Measurements from ENCODE around the gene DBN1. TPM values are rescaled to one million over a fixed set of nuclear protein-coding genes. Genes with fewer than 3 reads are reported as not detected.
A peak's percentile ranks its signal among the peaks of the same experiment; 100 is the strongest.

Gene DBN1
- polyA plus RNA-seq, 1 of the 3 experiments (the other 2 are of a cell fraction): 244 TPM

DNA sequence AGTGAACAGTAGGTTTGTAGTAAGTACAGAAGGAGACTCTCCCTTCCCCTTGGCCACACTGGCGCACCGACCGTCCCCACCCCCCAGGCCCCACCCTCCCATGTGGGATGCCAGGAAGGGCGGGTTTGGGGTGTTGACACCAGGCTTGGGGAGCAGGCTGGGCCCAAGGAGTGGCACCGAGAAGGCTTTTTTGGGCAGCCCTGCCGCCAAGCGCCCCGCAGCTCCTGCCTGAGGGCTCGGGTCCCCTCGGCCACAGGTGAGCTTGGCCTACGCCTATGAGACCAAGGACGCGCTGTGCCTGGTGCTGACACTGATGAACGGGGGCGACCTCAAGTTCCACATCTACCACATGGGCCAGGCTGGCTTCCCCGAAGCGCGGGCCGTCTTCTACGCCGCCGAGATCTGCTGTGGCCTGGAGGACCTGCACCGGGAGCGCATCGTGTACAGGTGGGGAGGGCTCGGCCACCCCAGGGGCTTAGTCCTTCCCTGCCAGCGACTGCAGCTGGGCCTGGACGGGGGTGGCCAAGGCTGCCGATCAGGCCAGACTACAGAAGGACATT lies 39.7 kb downstream of the DBN1 start:
- H3K27ac ChIP-seq (ENCODE audit: low read depth in 2 of 2, low read length in 1 of 2): no peak overlapping the region
- no peaks in the 10 kb centered on the region for H3K9me3 ChIP-seq
- H3K27me3 ChIP-seq (ENCODE audit: insufficient read depth): no peaks in the 10 kb centered on the region
- no peak overlapping the region for H3K9ac ChIP-seq
- H3K4me2 ChIP-seq: no peak overlapping the region
- WGBS (ENCODE audit: low lambda C conversion rate): 97% methylated on average over 9 of the region's 29 CpGs
- H3F3A ChIP-seq (replicated peaks; ENCODE audit: insufficient read depth): peaks cover 4% of the 10 kb centered on the region
- CTCF ChIA-PET: interaction anchor here (3.8 kb wide), 1 partner anchor 30 kb away, joined by 21 read pairs; no protein-coding TSS in a partner anchor
- peaks cover 0 to 10% of the 10 kb centered on the region in 2 experiments; a peak in 1 of 4 replicates for H3K4me1 ChIP-seq (ENCODE audit: control insufficient read depth in 1 of 2, insufficient read depth in 2 of 2, low read depth in 1 of 2, low read length in 1 of 2)
- POLR2A ChIA-PET: no interaction called here
- H3K9me2 ChIP-seq: no peaks in the 10 kb centered on the region
- DNase-seq: no peak
- no peak for TF ChIP-seq JUND (IDR thresholded peaks at IDR 0.05)
- TF ChIP-seq, protein P1, sequence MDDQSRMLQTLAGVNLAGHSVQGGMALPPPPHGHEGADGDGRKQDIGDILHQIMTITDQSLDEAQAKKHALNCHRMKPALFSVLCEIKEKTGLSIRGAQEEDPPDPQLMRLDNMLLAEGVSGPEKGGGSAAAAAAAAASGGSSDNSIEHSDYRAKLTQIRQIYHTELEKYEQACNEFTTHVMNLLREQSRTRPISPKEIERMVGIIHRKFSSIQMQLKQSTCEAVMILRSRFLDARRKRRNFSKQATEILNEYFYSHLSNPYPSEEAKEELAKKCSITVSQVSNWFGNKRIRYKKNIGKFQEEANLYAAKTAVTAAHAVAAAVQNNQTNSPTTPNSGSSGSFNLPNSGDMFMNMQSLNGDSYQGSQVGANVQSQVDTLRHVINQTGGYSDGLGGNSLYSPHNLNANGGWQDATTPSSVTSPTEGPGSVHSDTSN (IDR thresholded peaks at IDR 0.05): 0 out of 2 replicates have a peak, but pooled peaks have one; percentile 6
- peaks cover 12 to 54% of the 10 kb centered on the region in 2 experiments for H3K36me3 ChIP-seq (replicated peaks in 1 of 2; ENCODE audit: control insufficient read depth in 1 of 2, insufficient read depth in 2 of 2, low read length in 1 of 2)
- no peak overlapping the region for H2AFZ ChIP-seq (ENCODE audit: low read depth)
- H4K20me1 ChIP-seq (ENCODE audit: insufficient read depth): 0 out of 2 replicates have a peak, but pooled peaks cover 9% of the 10 kb centered on the region
- H3K4me3 ChIP-seq (ENCODE audit: low read depth in 2 of 2, low read length in 1 of 2): no peak overlapping the region
- peaks cover 10% of the 10 kb centered on the region for H3K79me2 ChIP-seq (ENCODE audit: insufficient read depth)

DNA sequence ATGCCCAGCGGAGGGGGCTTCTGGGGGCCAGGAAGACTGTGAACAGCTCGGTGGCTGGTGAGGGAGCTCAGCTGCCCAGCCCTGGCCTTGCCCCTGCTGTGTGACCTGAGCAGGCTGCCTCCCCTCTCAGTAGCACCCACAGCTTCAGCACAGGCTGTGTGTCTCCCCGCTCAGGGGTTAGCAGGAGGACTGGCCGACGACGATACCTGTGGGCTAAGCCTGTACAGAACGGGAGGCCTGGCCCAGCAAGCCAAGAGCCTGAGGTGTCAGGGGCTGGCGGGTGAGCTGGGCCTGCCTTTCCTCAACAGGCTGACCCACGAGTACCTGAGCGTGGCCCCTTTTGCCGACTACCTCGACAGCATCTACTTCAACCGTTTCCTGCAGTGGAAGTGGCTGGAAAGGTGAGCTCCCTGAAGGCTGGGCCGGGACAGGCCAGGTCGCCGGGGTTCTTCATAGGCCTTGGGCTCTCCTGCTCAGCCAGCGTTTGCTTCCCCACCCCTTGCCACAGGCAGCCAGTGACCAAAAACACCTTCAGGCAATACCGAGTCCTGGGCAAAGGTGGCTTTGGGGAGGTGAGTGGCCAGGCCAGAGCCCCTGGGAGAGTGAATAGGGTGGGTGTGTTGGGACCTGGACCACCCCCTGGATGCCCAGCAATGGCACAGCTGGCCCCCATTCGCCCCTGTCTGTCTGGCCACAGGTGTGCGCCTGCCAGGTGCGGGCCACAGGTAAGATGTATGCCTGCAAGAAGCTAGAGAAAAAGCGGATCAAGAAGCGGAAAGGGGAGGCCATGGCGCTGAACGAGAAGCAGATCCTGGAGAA lies 40.4 kb downstream of the DBN1 start:
- Histone ChIP-seq H4K20me1 (ENCODE audit: insufficient read depth) (0 out of 2 replicates have a peak, but pooled peaks cover 11% of the 10 kb centered on the region), H3K27me3 (ENCODE audit: insufficient read depth) (no peaks in the 10 kb centered on the region), H3K4me3 (ENCODE audit: low read depth in 2 of 2, low read length in 1 of 2) (no peak overlapping the region), H3K4me1 (ENCODE audit: control insufficient read depth in 1 of 2, insufficient read depth in 2 of 2, low read depth in 1 of 2, low read length in 1 of 2) (peaks cover 0 to 15% of the 10 kb centered on the region in 2 experiments; a peak in 1 of 4 replicates), H3K9me2 (no peaks in the 10 kb centered on the region), H3K9ac (no peak overlapping the region), H3F3A (replicated peaks; ENCODE audit: insufficient read depth) (peaks cover 4% of the 10 kb centered on the region), H3K36me3 (replicated peaks in 1 of 2; ENCODE audit: control insufficient read depth in 1 of 2, insufficient read depth in 2 of 2, low read length in 1 of 2) (peaks cover 9 to 54% of the 10 kb centered on the region in 2 experiments), H2AFZ (ENCODE audit: low read depth) (no peak overlapping the region), H3K9me3 (no peaks in the 10 kb centered on the region), H3K27ac (ENCODE audit: low read depth in 2 of 2, low read length in 1 of 2) (no peak overlapping the region), H3K79me2 (ENCODE audit: insufficient read depth) (peaks cover 17% of the 10 kb centered on the region), H3K4me2 (no peak overlapping the region)
- 94% methylated on average over 22 of the region's 25 CpGs for WGBS (ENCODE audit: low lambda C conversion rate)
- TF ChIP-seq FOSL2 (IDR thresholded peaks at IDR 0.05; ENCODE audit: borderline replicate concordance, low read depth) (no peak), MXI1 (IDR thresholded peaks at IDR 0.05; ENCODE audit: low read depth, low read length) (no peak), CHD2 (IDR thresholded peaks at IDR 0.05; ENCODE audit: low read length, partially characterized antibody) (no peak), TAF1 (IDR thresholded peaks at IDR 0.05; ENCODE audit: borderline replicate concordance, low read depth, low read length) (no peak), SMC3 (IDR thresholded peaks at IDR 0.05; ENCODE audit: low read depth, low read length) (no peak), ELF1 (IDR thresholded peaks at IDR 0.05) (no peak), GATA2 (CRISPR knock-in tag; IDR thresholded peaks at IDR 0.05) (no peak), TCF12 (IDR thresholded peaks at IDR 0.05) (no peak), NRF1 (IDR thresholded peaks at IDR 0.05; ENCODE audit: low read depth, low read length) (no peak), GABPA (IDR thresholded peaks at IDR 0.05; ENCODE audit: low read depth) (no peak), RFX5 (IDR thresholded peaks at IDR 0.05; ENCODE audit: low read length) (no peak), RAD21 (IDR thresholded peaks at IDR 0.05; ENCODE audit: low read length) (no peak), POLR2AphosphoS5 (IDR thresholded peaks at IDR 0.05; ENCODE audit: low read depth, low read length) (no peak), JUND (IDR thresholded peaks at IDR 0.05) (no peak), NFIC (IDR thresholded peaks at IDR 0.05; ENCODE audit: borderline replicate concordance) (no peak)
- TF ChIP-seq, protein P2, sequence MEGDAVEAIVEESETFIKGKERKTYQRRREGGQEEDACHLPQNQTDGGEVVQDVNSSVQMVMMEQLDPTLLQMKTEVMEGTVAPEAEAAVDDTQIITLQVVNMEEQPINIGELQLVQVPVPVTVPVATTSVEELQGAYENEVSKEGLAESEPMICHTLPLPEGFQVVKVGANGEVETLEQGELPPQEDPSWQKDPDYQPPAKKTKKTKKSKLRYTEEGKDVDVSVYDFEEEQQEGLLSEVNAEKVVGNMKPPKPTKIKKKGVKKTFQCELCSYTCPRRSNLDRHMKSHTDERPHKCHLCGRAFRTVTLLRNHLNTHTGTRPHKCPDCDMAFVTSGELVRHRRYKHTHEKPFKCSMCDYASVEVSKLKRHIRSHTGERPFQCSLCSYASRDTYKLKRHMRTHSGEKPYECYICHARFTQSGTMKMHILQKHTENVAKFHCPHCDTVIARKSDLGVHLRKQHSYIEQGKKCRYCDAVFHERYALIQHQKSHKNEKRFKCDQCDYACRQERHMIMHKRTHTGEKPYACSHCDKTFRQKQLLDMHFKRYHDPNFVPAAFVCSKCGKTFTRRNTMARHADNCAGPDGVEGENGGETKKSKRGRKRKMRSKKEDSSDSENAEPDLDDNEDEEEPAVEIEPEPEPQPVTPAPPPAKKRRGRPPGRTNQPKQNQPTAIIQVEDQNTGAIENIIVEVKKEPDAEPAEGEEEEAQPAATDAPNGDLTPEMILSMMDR (IDR thresholded peaks at IDR 0.05): no peak
- TF ChIP-seq, protein P3, sequence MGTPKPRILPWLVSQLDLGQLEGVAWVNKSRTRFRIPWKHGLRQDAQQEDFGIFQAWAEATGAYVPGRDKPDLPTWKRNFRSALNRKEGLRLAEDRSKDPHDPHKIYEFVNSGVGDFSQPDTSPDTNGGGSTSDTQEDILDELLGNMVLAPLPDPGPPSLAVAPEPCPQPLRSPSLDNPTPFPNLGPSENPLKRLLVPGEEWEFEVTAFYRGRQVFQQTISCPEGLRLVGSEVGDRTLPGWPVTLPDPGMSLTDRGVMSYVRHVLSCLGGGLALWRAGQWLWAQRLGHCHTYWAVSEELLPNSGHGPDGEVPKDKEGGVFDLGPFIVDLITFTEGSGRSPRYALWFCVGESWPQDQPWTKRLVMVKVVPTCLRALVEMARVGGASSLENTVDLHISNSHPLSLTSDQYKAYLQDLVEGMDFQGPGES (IDR thresholded peaks at IDR 0.05; ENCODE audit: low read depth, low read length): no peak
- TF ChIP-seq, protein P4, sequence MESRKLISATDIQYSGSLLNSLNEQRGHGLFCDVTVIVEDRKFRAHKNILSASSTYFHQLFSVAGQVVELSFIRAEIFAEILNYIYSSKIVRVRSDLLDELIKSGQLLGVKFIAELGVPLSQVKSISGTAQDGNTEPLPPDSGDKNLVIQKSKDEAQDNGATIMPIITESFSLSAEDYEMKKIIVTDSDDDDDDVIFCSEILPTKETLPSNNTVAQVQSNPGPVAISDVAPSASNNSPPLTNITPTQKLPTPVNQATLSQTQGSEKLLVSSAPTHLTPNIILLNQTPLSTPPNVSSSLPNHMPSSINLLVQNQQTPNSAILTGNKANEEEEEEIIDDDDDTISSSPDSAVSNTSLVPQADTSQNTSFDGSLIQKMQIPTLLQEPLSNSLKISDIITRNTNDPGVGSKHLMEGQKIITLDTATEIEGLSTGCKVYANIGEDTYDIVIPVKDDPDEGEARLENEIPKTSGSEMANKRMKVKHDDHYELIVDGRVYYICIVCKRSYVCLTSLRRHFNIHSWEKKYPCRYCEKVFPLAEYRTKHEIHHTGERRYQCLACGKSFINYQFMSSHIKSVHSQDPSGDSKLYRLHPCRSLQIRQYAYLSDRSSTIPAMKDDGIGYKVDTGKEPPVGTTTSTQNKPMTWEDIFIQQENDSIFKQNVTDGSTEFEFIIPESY (IDR thresholded peaks at IDR 0.05; ENCODE audit: borderline replicate concordance, low read depth): no peak
- no peak for DNase-seq
- POLR2A ChIA-PET: no interaction called here
- CTCF ChIA-PET: interaction anchor here (0.9 to 3.8 kb wide), 6 partner anchors 8 to 68 kb away, joined by 3 to 21 read pairs (median 3); no protein-coding TSS in a partner anchor

Measured in SK-N-SH (cell line).